Measurements from ENCODE around the gene TIMM22. TPM values are rescaled to one million over a fixed set of nuclear protein-coding genes. Genes with fewer than 3 reads are reported as not detected.

Gene TIMM22
- total and polyA plus RNA-seq, 2 of the 4 experiments (the other 2 are of a cell fraction) = 12.7 to 12.9 TPM

GRCh38 chr17:1011760-1012735 is 15.1 kb downstream of the TIMM22 start (continued):
- TF ChIP-seq RCOR1 (IDR thresholded peaks at IDR 0.05; ENCODE audit: insufficient replicate concordance, low read length) = no peak

- Histone ChIP-seq H3K56ac (ENCODE audit: extremely low read depth, insufficient read depth, low read length) (no peak overlapping the region), H4K5ac (ENCODE audit: low read depth, low read length) (no peak overlapping the region), H2BK120ac (ENCODE audit: low read depth, low read length) (no peak overlapping the region), H2AK9ac (replicated peaks; ENCODE audit: low read depth, low read length, poor library complexity) (no peak overlapping the region), H3K27ac (ENCODE audit: insufficient read depth, low read length) (no peak overlapping the region), H3K9me1 (ENCODE audit: insufficient read depth, low read length) (no peaks in the 10 kb centered on the region), H2BK15ac (ENCODE audit: low read depth, low read length) (no peak overlapping the region), H4K20me1 (ENCODE audit: insufficient read depth, low read length) (peaks cover 7% of the 10 kb centered on the region), H3K9ac (ENCODE audit: low read depth, low read length) (no peak overlapping the region), H2BK20ac (ENCODE audit: low read depth, low read length) (no peak overlapping the region), H3K27me3 (ENCODE audit: control insufficient read depth, insufficient read depth, low read length) (no peaks in the 10 kb centered on the region), H3K4me2 (ENCODE audit: low read depth, low read length) (no peak overlapping the region), H2BK5ac (ENCODE audit: low read depth, low read length, poor library complexity, severe bottlenecking) (no peak overlapping the region), H3K4ac (ENCODE audit: low read depth, low read length) (no peak overlapping the region), H3K79me1 (ENCODE audit: low read depth in 1 of 2, low read length in 2 of 2) (peaks cover 0 to 3% of the 10 kb centered on the region in 2 experiments; a peak in 1 of 4 replicates), H3K4me3 (ENCODE audit: insufficient read depth, low read depth, low read length) (no peak overlapping the region), H3K9me3 (ENCODE audit: control insufficient read depth, insufficient read depth, low read length) (no peaks in the 10 kb centered on the region), H3K36me3 (ENCODE audit: control insufficient read depth, insufficient read depth, low read length) (peaks cover 34% of the 10 kb centered on the region), H3K23ac (ENCODE audit: low read depth, low read length) (no peak overlapping the region), H4K91ac (ENCODE audit: insufficient read depth, low read depth, low read length) (no peak overlapping the region), H2AFZ (replicated peaks; ENCODE audit: low read length, poor library complexity) (no peak overlapping the region), H2AK5ac (ENCODE audit: low read depth, low read length) (no peak overlapping the region), H4K8ac (ENCODE audit: low read depth in 2 of 2, low read length in 2 of 2) (no peak overlapping the region), H3K4me1 (ENCODE audit: control insufficient read depth, insufficient read depth, low read length) (no peaks in the 10 kb centered on the region), H3K18ac (ENCODE audit: low read depth, low read length) (no peak overlapping the region), H3K14ac (replicated peaks; ENCODE audit: low read depth, low read length) (no peak overlapping the region)
- ATAC-seq (ENCODE audit: low read depth) (no peak), DNase-seq (no peak)
- ChIA-PET CTCF (no interaction called here), POLR2A (ENCODE audit: unreplicated experiment) (no interaction called here)
- WGBS, 2 experiments (ENCODE audit: extremely low coverage in 2 of 2, insufficient read length in 1 of 2) = 92% methylated on average over 6 of the region's 30 CpGs; no CpG with 5 or more reads in 1 of the 2 experiments
- in situ Hi-C loops (cut with MboI; ENCODE audit: low sequenced_read_pairs) = no loop called here
- dilution Hi-C loops (cut with HindIII; ENCODE audit: low sequenced_read_pairs, unreplicated experiment) = no loop called here
- BruUV-seq (replicated peaks) = no TSS peak
- intact Hi-C loops (cut with micrococcal nuclease) = no loop called here
- no peak for TF ChIP-seq CHD1 (IDR thresholded peaks at IDR 0.05; ENCODE audit: low read depth, low read length)
- TF ChIP-seq MAFK (IDR thresholded peaks at IDR 0.05; ENCODE audit: low read depth, low read length) = no peak
- TF ChIP-seq MXI1 (IDR thresholded peaks at IDR 0.05; ENCODE audit: borderline replicate concordance, low read depth, low read length) = no peak
- TF ChIP-seq RAD21 (IDR thresholded peaks at IDR 0.05; ENCODE audit: low read length) = no peak
- no peak for TF ChIP-seq RFX5 (IDR thresholded peaks at IDR 0.05; ENCODE audit: low read depth, low read length)
- TF ChIP-seq POLR2A (IDR thresholded peaks at IDR 0.05; ENCODE audit: low read depth, low read length) = no peak
- TF ChIP-seq ELK1 (IDR thresholded peaks at IDR 0.05; ENCODE audit: borderline replicate concordance, low read depth, low read length) = no peak
- no peak for TF ChIP-seq USF2 (IDR thresholded peaks at IDR 0.05; ENCODE audit: low read depth, low read length)
- TF ChIP-seq CTCF (conservative IDR thresholded peaks at IDR 0.05; ENCODE audit: low read depth, low read length) = no peak
Measured at GRCh38 chr17:1012823-1013728, 16.1 kb downstream of the TIMM22 start.
